ENCODE measurements around the gene FGFBP1.
A peak's percentile ranks its signal among the peaks of the same experiment; 100 is the strongest.

The FGFBP1 gene

GRCh38 chr4:15912961-15913630, 25.4 kb downstream of the FGFBP1 start:
- TF ChIP-seq ZFX (IDR thresholded peaks at IDR 0.05) = no peak
- TF ChIP-seq CTCF (conservative IDR thresholded peaks at IDR 0.05) = no peak
- H3K27ac ChIP-seq = no peak overlapping the region

- TF ChIP-seq ZFX (IDR thresholded peaks at IDR 0.05) (no peak), CTCF (conservative IDR thresholded peaks at IDR 0.05) (no peak)
- H3K27ac ChIP-seq = no peak overlapping the region
Observed at GRCh38 chr4:15912236-15912635, 26.3 kb downstream of the FGFBP1 start.

DNA sequence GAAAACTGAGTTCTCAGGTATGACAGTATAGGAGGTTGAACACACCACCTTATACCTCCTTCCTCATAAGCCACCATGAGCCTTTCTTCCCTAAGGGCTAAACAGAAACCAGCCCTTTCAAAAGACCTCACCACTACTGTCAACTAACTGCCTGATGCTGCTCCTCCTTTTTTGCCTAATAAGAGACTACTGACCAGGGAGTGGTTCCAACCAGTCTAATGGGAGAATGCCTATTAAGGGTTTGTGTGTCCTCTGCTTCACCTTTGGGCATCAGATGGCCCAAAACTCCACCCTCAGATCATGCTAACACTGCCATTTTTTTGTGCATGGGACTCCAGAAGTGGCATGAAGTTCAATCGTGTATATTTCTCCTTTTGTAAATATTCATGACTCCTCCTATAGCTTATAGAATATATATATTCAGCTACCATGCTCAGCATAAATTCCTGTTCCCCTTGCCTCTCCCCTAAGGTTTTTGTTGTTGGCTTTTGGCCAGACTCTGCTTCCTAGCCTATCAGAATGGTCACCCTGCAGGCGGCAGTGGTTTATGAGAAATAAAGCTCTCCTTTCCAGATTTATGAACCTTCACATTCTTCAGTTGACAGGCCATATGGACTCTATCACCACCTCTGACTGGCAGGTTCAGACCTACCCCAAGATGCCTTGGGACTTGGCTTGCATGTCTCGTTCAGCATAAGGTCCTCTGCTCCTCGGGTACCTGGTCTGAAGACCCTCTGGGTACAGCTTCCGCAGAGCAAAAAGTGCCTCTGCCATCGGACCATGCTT, 28.2 kb downstream of the FGFBP1 start:
- H3K27ac ChIP-seq = no peak overlapping the region
- TF ChIP-seq CTCF (conservative IDR thresholded peaks at IDR 0.05) = no peak
- no peak for TF ChIP-seq ZFX (IDR thresholded peaks at IDR 0.05)

GRCh38 chr4:15907430-15907829, 31.1 kb downstream of the FGFBP1 start:
- no peak for TF ChIP-seq CTCF (conservative IDR thresholded peaks at IDR 0.05)
- no peak for TF ChIP-seq ZFX (IDR thresholded peaks at IDR 0.05)
- no peak overlapping the region for H3K27ac ChIP-seq

GRCh38 chr4:15906020-15906443, 32.5 kb downstream of the FGFBP1 start:
- peak overlapping the region; percentile 36; the same call in 1 of the 2 replicates for H3K27ac ChIP-seq
- TF ChIP-seq ZFX (IDR thresholded peaks at IDR 0.05) (no peak), CTCF (conservative IDR thresholded peaks at IDR 0.05) (no peak)

DNA sequence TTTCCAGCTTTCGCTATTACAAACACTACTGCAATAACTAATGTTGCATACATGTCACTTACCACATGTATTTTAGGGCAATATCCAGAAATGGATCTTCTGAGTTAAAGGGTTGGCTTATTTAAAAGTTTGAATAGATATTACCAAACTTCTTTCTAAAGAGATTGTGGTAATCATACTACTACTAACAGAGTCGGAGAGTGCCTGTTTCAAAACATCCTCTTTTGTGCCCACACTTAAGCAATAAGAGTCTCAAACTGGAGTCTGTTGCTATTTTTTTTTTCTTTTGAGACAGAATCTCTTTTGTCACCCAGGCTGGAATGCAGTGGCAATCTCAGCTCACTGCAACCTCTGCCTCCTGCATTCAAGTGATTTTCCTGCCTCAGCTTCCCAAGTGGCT, 35.8 kb downstream of the FGFBP1 start:
- TF ChIP-seq ZFX (IDR thresholded peaks at IDR 0.05) = no peak
- TF ChIP-seq CTCF (conservative IDR thresholded peaks at IDR 0.05) = no peak
- no peak overlapping the region for H3K27ac ChIP-seq

DNA sequence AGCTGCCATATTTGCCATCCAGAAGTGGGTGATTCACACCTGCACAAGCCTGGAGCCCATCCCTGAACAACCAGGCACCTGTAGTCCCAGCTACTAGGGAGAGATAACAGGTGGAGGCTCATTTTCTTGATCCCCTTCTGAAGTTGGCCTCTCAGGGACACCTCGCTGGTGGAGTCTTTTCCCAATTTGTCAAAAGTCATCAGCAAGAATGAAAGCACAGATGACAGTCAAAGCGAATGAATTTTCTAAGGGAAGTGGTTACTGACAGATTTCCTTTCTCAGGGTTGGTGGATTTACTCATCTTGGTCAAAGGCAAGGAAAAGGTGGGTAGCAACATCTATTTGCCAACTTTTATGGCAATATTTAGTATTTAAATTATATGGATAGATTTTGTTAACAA, 36.5 kb downstream of the FGFBP1 start:
- TF ChIP-seq ZFX (IDR thresholded peaks at IDR 0.05) (no peak), CTCF (conservative IDR thresholded peaks at IDR 0.05) (no peak)

More for the DNA sequence above, 36.5 kb downstream of the FGFBP1 start:
- no peak overlapping the region for H3K27ac ChIP-seq
